Fibroblast of villous mesenchyme (primary cell): Measurements from ENCODE around the gene NLK. TPM values are rescaled to one million over a fixed set of nuclear protein-coding genes. Genes with fewer than 3 reads are reported as not detected.
A peak's percentile ranks its signal among the peaks of the same experiment; 100 is the strongest.
"Not testable (repeated sequence)": the region's sequence is repeated elsewhere in the genome, so short reads cannot be mapped to it uniquely, and the experiment has no call there.

Experiments
- DNase-seq: peaks from one replicate; pipeline ENCODE4 v3.0.0-alpha.2; 2010; ENCODE audit warnings: low read depth
- H3K4me3 ChIP-seq: 2 replicates; pipeline ENCODE4 v1.5.1; 2011; ENCODE audit warnings: low read depth, mild to moderate bottlenecking, low read length
- total RNA-seq: library from RNA; depleted of rRNA; stranded (reverse); fragments of >200 nt; gene quantifications from 2 replicates; pipeline ENCODE4 v1.2.3, GENCODE V29; 2012
- TF ChIP-seq, protein P1 (sequence below): IDR thresholded peaks from 2 replicates; pipeline ENCODE4 v1.5.1; 2012; ENCODE audit warnings: low read depth, mild to moderate bottlenecking, low read length; ENCODE audit not compliant: insufficient read depth

NLK gene
- total RNA-seq, 1 donor, result 33.7 TPM

- H3K4me3 ChIP-seq, result no peak overlapping the region
- TF ChIP-seq, protein P1, sequence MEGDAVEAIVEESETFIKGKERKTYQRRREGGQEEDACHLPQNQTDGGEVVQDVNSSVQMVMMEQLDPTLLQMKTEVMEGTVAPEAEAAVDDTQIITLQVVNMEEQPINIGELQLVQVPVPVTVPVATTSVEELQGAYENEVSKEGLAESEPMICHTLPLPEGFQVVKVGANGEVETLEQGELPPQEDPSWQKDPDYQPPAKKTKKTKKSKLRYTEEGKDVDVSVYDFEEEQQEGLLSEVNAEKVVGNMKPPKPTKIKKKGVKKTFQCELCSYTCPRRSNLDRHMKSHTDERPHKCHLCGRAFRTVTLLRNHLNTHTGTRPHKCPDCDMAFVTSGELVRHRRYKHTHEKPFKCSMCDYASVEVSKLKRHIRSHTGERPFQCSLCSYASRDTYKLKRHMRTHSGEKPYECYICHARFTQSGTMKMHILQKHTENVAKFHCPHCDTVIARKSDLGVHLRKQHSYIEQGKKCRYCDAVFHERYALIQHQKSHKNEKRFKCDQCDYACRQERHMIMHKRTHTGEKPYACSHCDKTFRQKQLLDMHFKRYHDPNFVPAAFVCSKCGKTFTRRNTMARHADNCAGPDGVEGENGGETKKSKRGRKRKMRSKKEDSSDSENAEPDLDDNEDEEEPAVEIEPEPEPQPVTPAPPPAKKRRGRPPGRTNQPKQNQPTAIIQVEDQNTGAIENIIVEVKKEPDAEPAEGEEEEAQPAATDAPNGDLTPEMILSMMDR, result no peak
- DNase-seq, result no peak
These were observed 28.7 kb downstream of the NLK start for GRCh38 chr17:28071179-28071578.

DNA sequence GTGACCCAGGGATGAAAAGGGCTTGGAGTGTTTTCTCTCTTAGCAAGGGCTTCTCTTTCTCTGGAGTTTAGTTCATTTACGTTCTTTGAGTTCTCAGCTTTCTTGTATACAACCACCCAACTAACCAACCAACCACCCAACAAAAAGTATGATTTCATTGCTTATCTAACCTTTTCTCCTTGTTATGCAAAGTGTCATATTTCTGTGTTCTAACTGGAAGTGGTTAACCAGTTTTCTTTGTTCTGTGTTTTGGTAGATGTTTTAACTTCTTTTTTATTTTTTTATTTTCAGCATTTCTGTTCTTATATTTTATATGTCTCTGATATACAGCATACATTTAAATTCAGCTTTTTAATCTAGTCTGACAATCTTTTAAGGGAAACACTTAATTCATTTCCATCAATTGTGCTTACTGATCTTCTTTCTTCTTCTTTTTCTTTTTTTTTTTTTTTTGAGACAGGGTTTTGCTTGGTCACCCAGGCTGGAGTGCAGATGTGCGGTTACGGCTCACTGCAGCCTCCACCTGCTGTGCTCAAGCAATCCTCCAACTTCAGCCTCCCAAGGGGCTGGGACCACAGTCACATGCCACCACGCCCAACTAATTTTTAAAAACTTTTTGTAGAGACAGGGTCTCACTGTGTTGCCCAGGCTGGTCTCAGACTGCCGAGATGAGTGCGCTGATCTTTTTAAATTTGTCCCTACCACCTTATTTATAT is 29.6 kb downstream of the NLK start:
- TF ChIP-seq, protein P1, result no peak
- DNase-seq, result peak; percentile 44
- no peak overlapping the region for H3K4me3 ChIP-seq

DNA sequence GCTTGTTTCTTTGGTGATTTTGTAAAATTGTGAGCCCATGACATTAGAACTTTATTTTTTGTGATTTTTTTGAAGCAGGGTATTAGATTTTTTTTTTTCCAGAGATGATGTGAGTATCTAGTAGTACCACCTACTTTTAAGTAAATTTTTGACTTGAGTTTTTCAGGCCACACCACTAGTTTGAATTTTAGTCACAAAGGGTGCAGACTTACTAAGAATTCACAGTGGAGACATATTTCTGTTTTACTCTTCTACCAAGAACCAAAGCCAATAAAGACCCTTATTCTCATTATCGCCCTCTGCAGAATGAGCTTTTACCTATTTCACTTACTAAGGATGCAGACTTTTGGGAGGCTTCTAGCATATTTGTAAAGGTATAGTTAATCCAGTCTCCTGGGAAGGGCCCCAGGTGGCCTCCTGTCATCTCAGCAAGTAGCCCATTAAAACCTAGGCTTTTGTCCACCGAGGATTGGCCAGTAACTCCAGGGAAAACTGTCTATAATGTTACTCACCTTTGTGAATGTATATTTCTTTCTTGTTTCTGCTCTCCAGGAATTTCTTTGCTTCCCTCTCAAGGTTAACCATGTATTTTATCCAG is 30.6 kb downstream of the NLK start:
- TF ChIP-seq, protein P1, result no peak
- DNase-seq, result no peak
- H3K4me3 ChIP-seq, result no peak overlapping the region

- TF ChIP-seq, protein P1, result no peak
- peak; percentile 27 for DNase-seq
- no peak overlapping the region for H3K4me3 ChIP-seq
These were observed 31.5 kb downstream of the NLK start for GRCh38 chr17:28074010-28074409.

DNA sequence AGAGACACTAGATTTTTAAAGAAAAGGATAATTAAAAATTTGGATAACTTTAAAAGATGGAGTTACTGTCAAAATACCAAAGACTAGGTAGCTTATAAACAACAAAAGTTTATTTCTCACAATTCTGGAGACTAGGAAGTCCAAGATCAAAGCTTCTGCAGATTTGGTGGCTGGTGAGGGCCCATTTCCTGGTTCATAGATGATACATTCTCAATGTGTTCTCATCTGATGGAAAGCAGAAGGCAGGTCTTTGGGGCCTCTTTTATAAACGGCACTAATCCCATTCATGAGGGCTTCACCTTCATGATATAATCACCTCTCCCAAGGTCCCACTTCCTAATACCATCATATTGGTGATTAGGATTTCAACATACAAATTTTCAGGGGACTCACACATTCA is 33.7 kb downstream of the NLK start:
- TF ChIP-seq, protein P1, result no peak
- H3K4me3 ChIP-seq, result no peak overlapping the region
- no peak for DNase-seq

DNA sequence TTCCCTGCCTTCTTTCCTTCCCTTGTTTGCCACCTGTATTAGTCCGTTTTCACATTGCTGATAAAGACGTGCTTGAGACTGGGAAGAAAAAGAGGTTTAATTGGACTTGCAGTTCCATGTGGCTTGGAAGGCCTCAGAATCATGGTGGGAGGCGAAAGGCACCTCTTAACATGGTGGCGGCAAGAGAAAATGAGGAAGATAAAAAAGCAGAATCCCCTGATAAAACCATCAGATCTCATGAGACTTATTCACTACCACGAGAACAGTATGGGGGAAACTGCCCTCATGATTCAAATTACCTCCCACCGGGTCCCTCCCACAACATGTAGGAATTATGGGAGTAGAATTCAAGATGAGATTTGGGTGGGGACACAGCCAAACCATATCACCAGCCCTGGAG is 34.7 kb downstream of the NLK start:
- DNase-seq, result not testable (repeated sequence)

DNA sequence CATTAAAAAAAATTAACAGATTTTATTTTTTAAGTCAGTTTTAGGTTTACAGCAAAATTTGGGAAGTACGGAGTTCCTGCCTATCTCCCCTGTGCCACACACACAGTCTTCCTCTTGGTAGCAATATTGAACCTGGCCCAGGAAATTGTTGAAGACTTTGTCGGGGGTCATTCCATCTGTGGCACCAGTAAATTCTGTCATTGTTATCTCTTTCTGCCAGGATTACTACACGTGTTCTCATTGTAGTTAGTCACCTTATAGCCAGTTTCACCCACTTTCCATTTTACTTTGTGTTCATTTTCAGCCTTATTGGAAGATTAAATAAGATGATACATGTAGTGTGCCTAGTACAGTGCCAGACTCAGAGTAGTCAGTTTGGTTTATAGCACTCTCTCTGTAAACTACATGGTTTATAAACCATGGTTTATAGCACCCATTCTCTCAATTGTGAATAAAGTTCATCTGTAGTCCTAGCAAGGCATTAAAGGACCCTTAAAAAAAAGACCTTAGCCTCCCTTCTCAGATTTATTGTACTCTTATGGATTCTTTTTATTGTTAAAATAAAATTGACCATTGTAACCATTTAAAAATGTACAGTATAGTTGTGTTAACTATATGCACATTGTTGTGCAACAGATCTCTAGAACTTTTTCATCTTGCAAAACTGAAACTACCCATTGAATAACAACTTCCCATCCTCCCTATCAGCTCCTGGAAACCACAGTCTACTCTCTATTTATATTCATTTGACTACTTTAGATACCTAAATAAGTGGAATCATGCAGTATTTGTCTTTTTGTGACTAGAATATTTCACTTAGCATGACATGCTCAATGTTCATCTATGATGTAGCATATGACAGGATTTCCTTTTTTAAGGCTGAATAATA is 36.1 kb downstream of the NLK start:
- TF ChIP-seq, protein P1, result no peak
- H3K4me3 ChIP-seq, result no peak overlapping the region
- peak; percentile 43 for DNase-seq

More for the DNA sequence above, 34.7 kb downstream of the NLK start:
- not testable (repeated sequence) for H3K4me3 ChIP-seq
